Loucy (cell line): Measurements from ENCODE around the gene THBD.

Experiments
- EZH2phosphoT487 ChIP-seq: fragments of 200-600 bp; IDR thresholded peaks from 2 replicates; pipeline ENCODE4 v1.6.1; 2018; ENCODE audit warnings: antibody characterized with exemption, mild to moderate bottlenecking, moderate library complexity, borderline replicate concordance
- TF ChIP-seq, protein P1 (sequence below): fragments of 200-600 bp; sonication (generic); conservative IDR thresholded peaks from 2 replicates; pipeline ENCODE4 v1.5.1; 2014; ENCODE audit warnings: mild to moderate bottlenecking, antibody characterized with exemption, low read length

DNA sequence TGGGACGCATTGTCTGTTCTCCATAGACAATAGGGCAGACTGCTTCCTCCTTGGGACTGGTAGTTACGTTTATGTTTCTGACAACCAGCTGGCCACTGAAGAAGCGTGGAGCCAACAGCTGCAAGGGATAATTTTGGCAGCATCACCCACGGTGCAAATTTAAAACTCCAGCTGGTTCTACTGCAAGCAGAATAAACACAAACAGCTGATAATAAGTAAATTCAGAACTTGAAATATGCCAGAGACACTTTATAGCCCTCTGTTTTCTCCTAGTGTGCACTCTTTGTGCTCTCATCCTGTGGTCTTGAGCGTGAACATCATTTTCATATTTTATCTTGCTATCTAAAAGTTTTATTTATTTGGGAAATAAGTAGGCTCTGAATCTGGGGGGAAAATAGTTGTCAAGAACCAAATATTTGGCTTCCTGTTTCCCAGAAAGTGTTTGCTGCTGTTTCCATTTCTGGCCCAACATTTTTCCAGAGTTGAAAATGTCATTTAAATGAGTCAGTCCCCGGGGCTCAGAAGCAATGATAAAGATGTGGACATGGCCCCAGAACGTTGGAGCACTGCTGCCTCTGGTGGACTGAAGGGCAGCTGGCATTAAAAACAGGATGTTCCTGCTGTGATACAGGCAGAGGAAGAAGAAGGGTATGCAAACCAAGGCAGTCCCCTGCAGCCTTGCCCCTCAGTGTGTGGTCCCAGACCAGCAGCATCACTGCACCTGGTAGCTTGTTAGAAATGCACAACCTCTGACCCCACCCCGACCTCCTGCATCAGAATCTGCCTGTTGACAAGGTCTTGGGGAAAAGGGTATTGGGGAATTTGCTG, 12.5 kb upstream of the THBD start:
- TF ChIP-seq, protein P1, sequence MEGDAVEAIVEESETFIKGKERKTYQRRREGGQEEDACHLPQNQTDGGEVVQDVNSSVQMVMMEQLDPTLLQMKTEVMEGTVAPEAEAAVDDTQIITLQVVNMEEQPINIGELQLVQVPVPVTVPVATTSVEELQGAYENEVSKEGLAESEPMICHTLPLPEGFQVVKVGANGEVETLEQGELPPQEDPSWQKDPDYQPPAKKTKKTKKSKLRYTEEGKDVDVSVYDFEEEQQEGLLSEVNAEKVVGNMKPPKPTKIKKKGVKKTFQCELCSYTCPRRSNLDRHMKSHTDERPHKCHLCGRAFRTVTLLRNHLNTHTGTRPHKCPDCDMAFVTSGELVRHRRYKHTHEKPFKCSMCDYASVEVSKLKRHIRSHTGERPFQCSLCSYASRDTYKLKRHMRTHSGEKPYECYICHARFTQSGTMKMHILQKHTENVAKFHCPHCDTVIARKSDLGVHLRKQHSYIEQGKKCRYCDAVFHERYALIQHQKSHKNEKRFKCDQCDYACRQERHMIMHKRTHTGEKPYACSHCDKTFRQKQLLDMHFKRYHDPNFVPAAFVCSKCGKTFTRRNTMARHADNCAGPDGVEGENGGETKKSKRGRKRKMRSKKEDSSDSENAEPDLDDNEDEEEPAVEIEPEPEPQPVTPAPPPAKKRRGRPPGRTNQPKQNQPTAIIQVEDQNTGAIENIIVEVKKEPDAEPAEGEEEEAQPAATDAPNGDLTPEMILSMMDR, result peak; percentile 68
- TF ChIP-seq EZH2phosphoT487, result no peak
